ENCODE data around the gene SPECC1.
A peak's percentile ranks its signal among the peaks of the same experiment; 100 is the strongest.

The SPECC1 gene

DNA sequence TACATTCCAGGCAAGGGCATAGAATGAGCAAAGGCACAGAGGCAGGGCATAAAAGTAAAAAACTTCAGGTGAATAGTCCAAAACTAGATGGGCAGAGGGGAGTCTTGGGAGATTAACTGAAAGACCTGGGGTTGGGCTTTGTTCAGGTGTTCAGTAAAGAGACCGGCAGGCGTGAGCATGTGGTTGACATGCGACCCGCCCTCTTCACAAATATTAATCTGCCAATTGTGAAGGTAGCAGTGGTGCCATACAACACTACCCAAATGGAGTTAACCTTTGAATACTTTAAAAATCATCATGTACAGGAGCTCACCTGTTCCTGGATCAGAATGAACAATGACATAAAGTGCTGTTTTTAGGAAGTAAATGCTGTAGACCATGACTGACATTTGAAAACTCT, 232.7 kb downstream of the SPECC1 start:
- H3K4me3 ChIP-seq (replicated peaks; ENCODE audit: low read depth, low read length) = no peak overlapping the region
- no peak for DNase-seq (ENCODE audit: low read depth)
- TF ChIP-seq CTCF (IDR thresholded peaks at IDR 0.05; ENCODE audit: low read length, missing control alignments) = no peak

DNA sequence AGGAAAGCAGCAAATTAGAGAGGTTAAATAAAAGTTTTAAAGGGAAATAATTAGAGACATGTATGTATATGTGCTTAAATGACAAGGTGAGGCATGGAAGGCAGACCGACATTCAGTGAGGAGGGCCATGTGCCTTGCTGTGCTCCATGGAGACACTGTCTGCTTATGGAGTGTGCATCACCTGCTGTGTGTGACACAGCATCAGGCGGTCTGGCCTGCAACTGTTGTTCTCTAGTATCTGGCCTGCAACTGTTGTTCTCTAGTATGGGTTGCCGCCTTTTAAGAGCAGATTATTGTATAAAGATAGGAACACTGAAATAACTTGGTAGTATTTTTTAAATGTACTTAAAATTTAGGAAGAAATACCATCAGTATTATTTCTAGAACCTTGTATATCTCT, 233.1 kb downstream of the SPECC1 start:
- TF ChIP-seq CTCF (IDR thresholded peaks at IDR 0.05; ENCODE audit: low read length, missing control alignments) = no peak
- H3K4me3 ChIP-seq (replicated peaks; ENCODE audit: low read depth, low read length) = no peak overlapping the region
- DNase-seq (ENCODE audit: low read depth) = no peak

GRCh38 chr17:20243524-20243923, 234.4 kb downstream of the SPECC1 start:
- DNase-seq (ENCODE audit: low read depth) = no peak
- TF ChIP-seq CTCF (IDR thresholded peaks at IDR 0.05; ENCODE audit: low read length, missing control alignments) = no peak
- no peak overlapping the region for H3K4me3 ChIP-seq (replicated peaks; ENCODE audit: low read depth, low read length)

GRCh38 chr17:20244671-20245070, 235.5 kb downstream of the SPECC1 start:
- no peak for TF ChIP-seq CTCF (IDR thresholded peaks at IDR 0.05; ENCODE audit: low read length, missing control alignments)
- H3K4me3 ChIP-seq (replicated peaks; ENCODE audit: low read depth, low read length) = no peak overlapping the region
- peak; percentile 13 for DNase-seq (ENCODE audit: low read depth)

DNA sequence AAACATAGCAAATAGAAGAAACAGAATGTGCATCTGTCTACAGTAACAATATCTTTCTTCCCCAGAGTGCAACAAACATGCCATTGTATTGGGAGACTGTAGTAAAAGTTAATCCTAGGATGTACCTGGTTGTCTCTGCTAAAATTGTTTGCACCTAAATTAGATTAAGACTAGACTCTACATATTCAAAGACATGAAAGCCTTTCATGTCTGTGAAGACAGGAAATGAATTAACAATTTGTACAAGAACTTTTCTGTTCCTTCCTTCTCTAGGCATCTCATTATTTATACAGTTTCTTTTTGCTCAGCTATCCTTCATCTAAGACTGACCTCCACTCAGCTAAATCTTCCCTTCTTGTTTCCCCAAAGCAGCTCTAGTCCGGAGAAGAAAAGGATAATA, 237.5 kb downstream of the SPECC1 start:
- H3K4me3 ChIP-seq (replicated peaks; ENCODE audit: low read depth, low read length) = no peak overlapping the region
- no peak for TF ChIP-seq CTCF (IDR thresholded peaks at IDR 0.05; ENCODE audit: low read length, missing control alignments)
- no peak for DNase-seq (ENCODE audit: low read depth)

- TF ChIP-seq CTCF (IDR thresholded peaks at IDR 0.05; ENCODE audit: low read length, missing control alignments) = no peak
- no peak overlapping the region for H3K4me3 ChIP-seq (replicated peaks; ENCODE audit: low read depth, low read length)
- no peak for DNase-seq (ENCODE audit: low read depth)
Measured at GRCh38 chr17:20253323-20253722, 244.2 kb downstream of the SPECC1 start.

DNA sequence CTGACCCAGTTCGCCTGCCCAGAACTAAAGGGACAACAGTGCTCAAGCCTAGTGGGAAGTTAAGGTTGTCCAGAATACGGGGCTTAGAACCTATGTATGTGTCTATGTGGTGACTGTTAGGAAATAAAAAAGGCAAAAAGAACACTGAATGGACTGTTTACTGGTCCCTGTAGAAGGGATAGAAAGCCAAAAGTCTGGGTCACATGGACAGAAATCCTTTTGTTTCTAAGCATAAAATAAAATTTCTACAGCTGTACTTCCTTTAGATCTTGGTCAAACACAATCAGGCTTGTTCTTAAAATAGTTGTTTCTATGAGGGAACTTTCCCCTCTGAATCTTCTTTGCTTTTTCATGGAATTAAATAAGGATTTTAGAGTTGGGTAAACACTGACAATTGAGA, 245.4 kb downstream of the SPECC1 start:
- no peak overlapping the region for H3K4me3 ChIP-seq (replicated peaks; ENCODE audit: low read depth, low read length)
- DNase-seq (ENCODE audit: low read depth) = no peak
- no peak for TF ChIP-seq CTCF (IDR thresholded peaks at IDR 0.05; ENCODE audit: low read length, missing control alignments)

All from fibroblast of pulmonary artery (primary cell).